Dedifferentiated amniotic fluid mesenchymal stem cell (primary cell): Measurements from ENCODE around the gene NCAM2.

ENCODE experiments used
- DNase-seq: peaks from one replicate; pipeline ENCODE4 v3.0.0-alpha.2; 2016; ENCODE audit errors: extremely low spot score

Gene NCAM2

GRCh38 chr21:21213297-21213696 lies 215.1 kb downstream of the NCAM2 start:
- DNase-seq = no peak

- no peak for DNase-seq
These were observed 217.8 kb downstream of the NCAM2 start for GRCh38 chr21:21216047-21216446.

GRCh38 chr21:21226472-21226871 lies 228.3 kb downstream of the NCAM2 start:
- no peak for DNase-seq

GRCh38 chr21:21230672-21231071 lies 232.5 kb downstream of the NCAM2 start:
- no peak for DNase-seq

GRCh38 chr21:21231913-21232312 lies 233.7 kb downstream of the NCAM2 start:
- no peak for DNase-seq

- DNase-seq = peak; percentile 73
These were observed 234.1 kb downstream of the NCAM2 start for GRCh38 chr21:21232320-21232719.

- DNase-seq = no peak
These were observed 234.8 kb downstream of the NCAM2 start for GRCh38 chr21:21233051-21233450.

- DNase-seq = no peak
These were observed 238.8 kb downstream of the NCAM2 start for GRCh38 chr21:21236996-21237395.

- no peak for DNase-seq
These were observed 240.6 kb downstream of the NCAM2 start for GRCh38 chr21:21238629-21239400.

GRCh38 chr21:21241391-21241790 lies 243.2 kb downstream of the NCAM2 start:
- no peak for DNase-seq

- no peak for DNase-seq
These were observed 247.8 kb downstream of the NCAM2 start for GRCh38 chr21:21246007-21246406.

GRCh38 chr21:21247424-21247823 lies 249.2 kb downstream of the NCAM2 start:
- no peak for DNase-seq

- DNase-seq = no peak
These were observed 263.8 kb downstream of the NCAM2 start for GRCh38 chr21:21262048-21262447.

GRCh38 chr21:21268061-21268471 lies 269.9 kb downstream of the NCAM2 start:
- DNase-seq = peak; percentile 64

GRCh38 chr21:21268885-21269284 lies 270.7 kb downstream of the NCAM2 start:
- no peak for DNase-seq

GRCh38 chr21:21279193-21279901 lies 281.1 kb downstream of the NCAM2 start:
- DNase-seq = no peak

- no peak for DNase-seq
These were observed 285.6 kb downstream of the NCAM2 start for GRCh38 chr21:21283810-21284209.

GRCh38 chr21:21286170-21286798 lies 288.1 kb downstream of the NCAM2 start:
- no peak for DNase-seq

GRCh38 chr21:21290751-21291150 lies 292.5 kb downstream of the NCAM2 start:
- DNase-seq = no peak

- DNase-seq = no peak
These were observed 293.8 kb downstream of the NCAM2 start for GRCh38 chr21:21291883-21292569.

GRCh38 chr21:21295303-21295702 lies 297.1 kb downstream of the NCAM2 start:
- no peak for DNase-seq

- no peak for DNase-seq
These were observed 299.0 kb downstream of the NCAM2 start for GRCh38 chr21:21297211-21297610.
